Hematopoietic multipotent progenitor cell (in vitro differentiated cells): ENCODE data around the gene PTPN18. TPM values are rescaled to one million over a fixed set of nuclear protein-coding genes. Genes with fewer than 3 reads are reported as not detected.

ENCODE experiments used
- small RNA-seq: library from RNA; depleted of rRNA; stranded (forward); fragments of <200 nt; gene quantifications from one replicate; pipeline ENCODE3, GENCODE V24; 2012
- total RNA-seq: library from RNA; depleted of rRNA; stranded (reverse); fragments of >200 nt; gene quantifications from one replicate; pipeline ENCODE4 v1.2.3, GENCODE V29; 2012

PTPN18 gene
- total RNA-seq, 1 donor, result 56.0 TPM

Small RNA genes lying within 50 kb of the gene (small RNA-seq; reads per million reads assigned to genes)
- gene AC132479.1, result not detected

Other genes with a start within 250 kb of the PTPN18 start
- gene POTEF, start 226.8 kb upstream of the PTPN18 start, total RNA-seq, result under 0.01 TPM
- gene CCDC74B, start 210.9 kb upstream of the PTPN18 start, total RNA-seq, result not detected
- gene SMPD4, start 174.5 kb upstream of the PTPN18 start, total RNA-seq, result 31.0 TPM
- 247 TPM for gene MZT2B, start 173.8 kb upstream of the PTPN18 start, total RNA-seq
- not detected for gene TUBA3E, start 157.6 kb upstream of the PTPN18 start, total RNA-seq
- 208 TPM for gene IMP4, start 13.2 kb upstream of the PTPN18 start, total RNA-seq
- not detected for gene POTEI, start 153.3 kb downstream of the PTPN18 start, total RNA-seq
- not detected for gene CFC1B, start 165.2 kb downstream of the PTPN18 start, total RNA-seq
- not detected for gene CFC1, start 243.5 kb downstream of the PTPN18 start, total RNA-seq